Medulla oblongata (tissue), 1 donor: ENCODE measurements around the gene CATSPERD.

Source experiments
- DNase-seq: peaks from one replicate; pipeline ENCODE4 v3.0.0-alpha.2; 2015; ENCODE audit errors: extremely low spot score

CATSPERD gene

GRCh38 chr19:5806133-5806489 lies 85.7 kb downstream of the CATSPERD start:
- DNase-seq, result no peak

- DNase-seq, result no peak
Measured at GRCh38 chr19:5806905-5807304, 86.5 kb downstream of the CATSPERD start.

- no peak for DNase-seq
Measured at GRCh38 chr19:5808120-5808816, 87.8 kb downstream of the CATSPERD start.

- DNase-seq, result no peak
Measured at GRCh38 chr19:5809053-5809452, 88.6 kb downstream of the CATSPERD start.

GRCh38 chr19:5809469-5809868 lies 89.0 kb downstream of the CATSPERD start:
- DNase-seq, result no peak

- no peak for DNase-seq
Measured at GRCh38 chr19:5811117-5811516, 90.7 kb downstream of the CATSPERD start.

GRCh38 chr19:5814123-5814851 lies 93.8 kb downstream of the CATSPERD start:
- no peak for DNase-seq

GRCh38 chr19:5814852-5815246 lies 94.4 kb downstream of the CATSPERD start:
- no peak for DNase-seq

- no peak for DNase-seq
Measured at GRCh38 chr19:5817218-5817617, 96.8 kb downstream of the CATSPERD start.

- DNase-seq, result no peak
Measured at GRCh38 chr19:5818594-5818993, 98.2 kb downstream of the CATSPERD start.

- DNase-seq, result no peak
Measured at GRCh38 chr19:5820785-5821184, 100.3 kb downstream of the CATSPERD start.

GRCh38 chr19:5821521-5822180 lies 101.2 kb downstream of the CATSPERD start:
- DNase-seq, result no peak

GRCh38 chr19:5822181-5822844 lies 101.9 kb downstream of the CATSPERD start:
- DNase-seq, result no peak

GRCh38 chr19:5823579-5824281 lies 103.3 kb downstream of the CATSPERD start:
- DNase-seq, result no peak

- DNase-seq, result no peak
Measured at GRCh38 chr19:5824751-5825150, 104.3 kb downstream of the CATSPERD start.

GRCh38 chr19:5825178-5825577 lies 104.7 kb downstream of the CATSPERD start:
- peak; percentile 5 for DNase-seq

- DNase-seq, result no peak
Measured at GRCh38 chr19:5826531-5827341, 106.3 kb downstream of the CATSPERD start.

GRCh38 chr19:5827342-5827890 lies 107.0 kb downstream of the CATSPERD start:
- no peak for DNase-seq

- DNase-seq, result peak; percentile 76
Measured at GRCh38 chr19:5827891-5828660, 107.6 kb downstream of the CATSPERD start.
